GM12878 (cell line): ENCODE measurements around the gene NIPAL3.

Experiments
- BCLAF1 ChIP-seq: fragments of 450-650 bp; IDR thresholded peaks from 2 replicates; pipeline ENCODE4 v1.6.1; 2017; ENCODE audit warnings: antibody characterized with exemption, mild to moderate bottlenecking, moderate library complexity
- CTCF ChIP-seq, 3 experiments: IDR thresholded peaks in 2 of 3; conservative IDR thresholded peaks in 1 of 3; 2 replicates each; pipeline ENCODE4 v1.5.1; 2011; ENCODE audit warnings: low read depth in 3 of 3, low read length in 3 of 3, mild to moderate bottlenecking in 3 of 3, control low read depth in 2 of 3, moderate library complexity in 2 of 3, inconsistent platforms in 1 of 3, mixed read lengths in 1 of 3; ENCODE audit not compliant: control insufficient read depth in 2 of 3, insufficient read depth in 1 of 3; ENCODE audit errors: extremely low read depth in 1 of 3
- DPF2 ChIP-seq: fragments of 450-650 bp; IDR thresholded peaks from 2 replicates; pipeline ENCODE4 v1.6.1; 2017; ENCODE audit warnings: mild to moderate bottlenecking
- GATAD2B ChIP-seq: fragments of 450-650 bp; conservative IDR thresholded peaks from 2 replicates; pipeline ENCODE4 v1.6.1; 2017; ENCODE audit warnings: low read depth, mild to moderate bottlenecking, moderate library complexity
- NR2F1 ChIP-seq: fragments of 450-650 bp; conservative IDR thresholded peaks from 2 replicates; pipeline ENCODE4 v1.6.1; 2017; ENCODE audit warnings: mild to moderate bottlenecking
- RCOR1 ChIP-seq: conservative IDR thresholded peaks from 2 replicates; pipeline ENCODE4 v1.6.1; 2012; ENCODE audit warnings: low read depth, low read length, improper control_type of control experiment

- no peak for TF ChIP-seq CTCF (IDR thresholded peaks at IDR 0.05 in 2 of 3, conservative IDR thresholded peaks at IDR 0.05 in 1 of 3; ENCODE audit: control insufficient read depth in 2 of 3, extremely low read depth in 1 of 3, insufficient read depth in 1 of 3, low read depth in 3 of 3, low read length in 3 of 3)
- TF ChIP-seq RCOR1: no peak
- TF ChIP-seq BCLAF1: no peak
- no peak for TF ChIP-seq NR2F1
- TF ChIP-seq DPF2: no peak
- TF ChIP-seq GATAD2B: no peak
These were observed 83.0 kb downstream of the NIPAL3 start for GRCh38 chr1:24498589-24498988.
